Heart left ventricle (tissue), 16 donors: ENCODE measurements around the gene PALLD. TPM values are rescaled to one million over a fixed set of nuclear protein-coding genes. Genes with fewer than 3 reads are reported as not detected.

Experiments
- ATAC-seq, 4 donors: fragments of 200-7000 bp; cut with Tn5 transposase; one replicate each; pipeline ENCODE4 v1.9.1; 2020 to 2022; ENCODE audit warnings: moderate library complexity in 4 of 4, mild to moderate bottlenecking in 3 of 4, moderate number of reproducible peaks in 1 of 4
- DNase-seq, 5 donors: peaks; one replicate each; pipeline ENCODE4 v3.0.0-alpha.2; 2020
- H3K27ac ChIP-seq, 12 donors: fragments of 200-600 bp; sonication (generic) in 4 of 12; one replicate each; pipeline versions ENCODE4 v1.5.0 to v1.8.0; 2016 to 2022; ENCODE audit warnings: mild to moderate bottlenecking in 2 of 12
- H3K27me3 ChIP-seq, 9 donors: fragments of 200-600 bp; sonication (generic) in 2 of 9; one replicate each; pipeline versions ENCODE4 v1.5.1 to v1.8.0; 2016 to 2022; ENCODE audit warnings: mild to moderate bottlenecking in 3 of 9
- H3K36me3 ChIP-seq, 9 donors: fragments of 200-600 bp; sonication (generic) in 2 of 9; one replicate each; pipeline versions ENCODE4 v1.5.0 to v1.8.0; 2018 to 2022; ENCODE audit warnings: mild to moderate bottlenecking in 2 of 9
- H3K4me1 ChIP-seq, 12 donors: fragments of 200-600 bp; sonication (generic) in 4 of 12; one replicate each; pipeline versions ENCODE4 v1.5.0 to v1.8.0; 2016 to 2022; ENCODE audit warnings: mild to moderate bottlenecking in 3 of 12
- H3K4me3 ChIP-seq, 12 donors: fragments of 200-600 bp; sonication (generic) in 4 of 12; one replicate each; pipeline versions ENCODE4 v1.5.0 to v1.8.0; 2017 to 2022; ENCODE audit warnings: mild to moderate bottlenecking in 9 of 12, moderate library complexity in 4 of 12
- H3K9me3 ChIP-seq, 12 donors: fragments of 200-600 bp; sonication (generic) in 4 of 12; one replicate each; pipeline versions ENCODE4 v1.5.0 to v1.8.0; 2016 to 2022; ENCODE audit warnings: mild to moderate bottlenecking in 1 of 12
- CTCF ChIP-seq, 12 donors: fragments of 200-600 bp; sonication (generic) in 4 of 12; IDR thresholded peaks; one replicate each; pipeline versions ENCODE4 v1.5.0 to v1.8.0; 2018 to 2022; ENCODE audit warnings: antibody characterized with exemption in 12 of 12, mild to moderate bottlenecking in 5 of 12
- POLR2A ChIP-seq, 2 donors: fragments of 450-650 bp; IDR thresholded peaks; one replicate each; pipeline ENCODE4 v1.6.1; 2017; ENCODE audit warnings: antibody characterized with exemption in 2 of 2, mild to moderate bottlenecking in 2 of 2, moderate library complexity in 2 of 2
- WGBS, 4 donors: extraction: QIAGEN DNeasy Blood & Tissue Kit in 2 of 4; methylation state at CpG; one replicate each; pipeline versions ENCODE4 v1.1.5 to v1.1.7; 2013 to 2018; 5-methylcytosine and 5-hydroxymethylcytosine counted together
- intact Hi-C, 10 donors: fragments of 100-400 bp; cut with DNase I; formaldehyde crosslinking; loops; one replicate each; pipeline versions ENCODE4 v1.11.1 to v1.14.2; 2022
- polyA plus RNA-seq, 2 donors: library from polyadenylated mRNA; stranded (reverse); fragments of 200-250 nt; gene quantifications; one replicate each; pipeline ENCODE4 v1.2.3, GENCODE V29; 2013
- total RNA-seq, 9 donors: library from RNA; depleted of rRNA in 2 of 9; stranded (reverse); fragments of >200 nt in 2 of 9; fragmentation: NEBNext Ultra II Directional in 3 of 9; extraction: Animal tissue kit (Norgen Biotek cat#: 25700) in 3 of 9; gene quantifications; one replicate each; pipeline versions ENCODE4 v1.1.0 to v1.2.4, GENCODE V29; 2016 to 2023
- donor health status: ischemic (EF 13 %, LVEDD 7.1; RV severe dilation, severe dysfunction).
- donor health status: healthy with polysubstance abuse.
- donor health status: DM: no; HTN: yes; CAD: no.
- donor health status: DM: no; HTN: no; CAD: no.
- donor health status: ischemic (EF 25% LVEDD 6.9; RV normal size, moderate dysfunction).
- donor health status: ischemic (EF 25% LVEDD 5.7; RV mildly dilated, moderate dysfunction).
- donor health status: healthy.
- donor health status: DM: yes; HTN: yes; CAD: no.
- donor health status: ischemic (EF 35%, LVEDD 5.7; RV mildly dilated, moderate dysfunction).
- donor health status: nonischemic (EF 11% LVEDD 7.7; RV severe dilation, severe dysfunction).
- donor health status: DM: yes; HTN: yes; CAD: no.
- donor health status: PGD.
- donor health status: ischemic (EF 29% LVEDD 5.4; RV normal size, mild dysfunction).
- donor health status: nonischemic (EF 23%, LVEDD 6.1; RV moderate dilation, normal function).

Gene PALLD
- total and polyA plus RNA-seq, 11 donors: 193 to 1,428 (median 1,015) TPM

- Histone ChIP-seq H3K27me3 (peaks cover 0 to 16% (median 0%) of the 10 kb centered on the region in 9 donors), H3K36me3 (no peaks in the 10 kb centered on the region), H3K4me3 (peak overlapping the region in 2 of 12 donors; percentile 74 to 95), H3K27ac (peak overlapping the region in 11 of 12 donors; percentile 65 to 97 (median 86)), H3K4me1 (peaks cover 4 to 86% (median 53%) of the 10 kb centered on the region in 12 donors), H3K9me3 (no peaks in the 10 kb centered on the region)
- intact Hi-C loops: loop anchor here in 8 of 10 donors (2.0 to 10.0 kb wide), 6 partner anchors 41 to 252 kb away; no protein-coding TSS in a partner anchor
- TF ChIP-seq CTCF (IDR thresholded peaks at IDR 0.05): no peak
- peak in 1 of 2 donors; percentile 29 for TF ChIP-seq POLR2A (IDR thresholded peaks at IDR 0.05)
- DNase-seq (peak in 3 of 5 donors; percentile 41 to 71 (median 63)), ATAC-seq (peak in 3 of 4 donors; percentile 16 to 39 (median 25))
- whole genome bisulfite sequencing, 4 donors: 50 to 73% (median 61%) methylated on average over 9 of the region's 9 CpGs
These were observed 339.6 kb downstream of the PALLD start for GRCh38 chr4:168836490-168836889.

- 59 to 76% (median 70%) methylated on average over 4 of the region's 4 CpGs for WGBS, 4 donors
These were observed 341.1 kb downstream of the PALLD start for GRCh38 chr4:168837922-168838321.

GRCh38 chr4:168839758-168840391 lies 343.0 kb downstream of the PALLD start:
- Histone ChIP-seq H3K27ac (peak overlapping the region; percentile 47 to 97 (median 86)), H3K27me3 (no peaks in the 10 kb centered on the region), H3K9me3 (no peaks in the 10 kb centered on the region), H3K36me3 (peaks cover 0 to 3% (median 0%) of the 10 kb centered on the region in 9 donors), H3K4me1 (peaks cover 5 to 93% (median 57%) of the 10 kb centered on the region in 12 donors), H3K4me3 (no peak overlapping the region)
- ATAC-seq (peak; percentile 54 to 83 (median 64)), DNase-seq (no peak)
- 43 to 56% (median 49%) methylated on average over 3 of the region's 3 CpGs for WGBS, 4 donors
- TF ChIP-seq POLR2A (IDR thresholded peaks at IDR 0.05): no peak
- no peak for TF ChIP-seq CTCF (IDR thresholded peaks at IDR 0.05)
- intact Hi-C loops: loop anchor here in 7 of 10 donors (5.0 to 10.0 kb wide), 5 partner anchors 37 to 255 kb away; no protein-coding TSS in a partner anchor

More at GRCh38 chr4:168837922-168838321, 341.1 kb downstream of the PALLD start:
- H3K4me1 ChIP-seq: peaks cover 2 to 91% (median 53%) of the 10 kb centered on the region in 12 donors
- H3K36me3 ChIP-seq: no peaks in the 10 kb centered on the region
- no peaks in the 10 kb centered on the region for H3K9me3 ChIP-seq
- no peak for TF ChIP-seq POLR2A (IDR thresholded peaks at IDR 0.05)
- no peak for TF ChIP-seq CTCF (IDR thresholded peaks at IDR 0.05)
- H3K27me3 ChIP-seq: peaks cover 0 to 5% (median 0%) of the 10 kb centered on the region in 9 donors
- peak overlapping the region in 11 of 12 donors; percentile 65 to 97 (median 86) for H3K27ac ChIP-seq
- peak in 1 of 5 donors; percentile 65 for DNase-seq
- H3K4me3 ChIP-seq: no peak overlapping the region
- ATAC-seq: peak in 2 of 4 donors; percentile 67 to 70
- intact Hi-C loops: loop anchor here in 8 of 10 donors (2.0 to 10.0 kb wide), 6 partner anchors 39 to 253 kb away; no protein-coding TSS in a partner anchor

- DNase-seq: no peak
- peaks cover 0 to 3% (median 0%) of the 10 kb centered on the region in 9 donors for H3K36me3 ChIP-seq
- H3K27me3 ChIP-seq: no peaks in the 10 kb centered on the region
- WGBS, 4 donors: 45 to 63% (median 53%) methylated on average over 4 of the region's 4 CpGs
- ATAC-seq: peak; percentile 6 to 46 (median 35)
- H3K27ac ChIP-seq: peak overlapping the region; percentile 47 to 97 (median 86)
- no peaks in the 10 kb centered on the region for H3K9me3 ChIP-seq
- H3K4me1 ChIP-seq: peaks cover 5 to 98% (median 61%) of the 10 kb centered on the region in 12 donors
- TF ChIP-seq CTCF (IDR thresholded peaks at IDR 0.05): no peak
- no peak for TF ChIP-seq POLR2A (IDR thresholded peaks at IDR 0.05)
- H3K4me3 ChIP-seq: peak overlapping the region in 1 of 12 donors; percentile 5
- intact Hi-C loops: no loop called here
These were observed 343.5 kb downstream of the PALLD start for GRCh38 chr4:168840392-168840763.
